Mesenteric fat pad (tissue), 1 donor: Measurements from ENCODE around the gene RPTOR. TPM values are rescaled to one million over a fixed set of nuclear protein-coding genes. Genes with fewer than 3 reads are reported as not detected.

Experiments
- DNase-seq: peaks from one replicate; pipeline ENCODE4 v3.0.0-alpha.2; 2020; ENCODE audit warnings: low spot score
- total RNA-seq: library from RNA; stranded (reverse); fragmentation: NEBNext Ultra II Directional; extraction: Animal tissue kit (Norgen Biotek cat#: 25700); gene quantifications from one replicate; pipeline ENCODE4 v1.2.1, GENCODE V29; 2021
- donor health status: DM: yes; HTN: yes; CAD: no.

Gene RPTOR
- total RNA-seq, 1 donor from 2014 or later = 31.6 TPM

- no peak for DNase-seq
These were observed 41.5 kb downstream of the RPTOR start for GRCh38 chr17:80585890-80586845.

DNA sequence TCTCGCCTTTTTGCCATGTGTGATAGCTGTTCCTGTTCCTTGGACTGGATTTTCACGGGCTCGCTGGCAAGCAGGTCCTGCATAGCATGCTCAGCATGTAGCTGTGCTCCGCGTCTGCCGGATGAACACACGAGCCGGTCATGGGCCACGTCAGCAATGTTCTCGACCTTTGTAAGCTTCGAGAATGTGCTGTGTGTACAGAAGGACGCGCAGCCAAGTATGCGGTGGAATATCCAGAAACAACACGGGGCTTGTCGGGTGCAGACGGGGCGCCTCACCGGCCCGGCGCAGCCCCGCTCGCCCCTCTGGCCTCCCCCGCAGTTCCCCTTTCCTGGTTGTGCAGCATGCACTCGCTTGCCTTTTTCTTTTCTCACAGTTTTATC is 42.2 kb downstream of the RPTOR start:
- DNase-seq = no peak

- DNase-seq = no peak
These were observed 44.2 kb downstream of the RPTOR start for GRCh38 chr17:80588702-80589383.

DNA sequence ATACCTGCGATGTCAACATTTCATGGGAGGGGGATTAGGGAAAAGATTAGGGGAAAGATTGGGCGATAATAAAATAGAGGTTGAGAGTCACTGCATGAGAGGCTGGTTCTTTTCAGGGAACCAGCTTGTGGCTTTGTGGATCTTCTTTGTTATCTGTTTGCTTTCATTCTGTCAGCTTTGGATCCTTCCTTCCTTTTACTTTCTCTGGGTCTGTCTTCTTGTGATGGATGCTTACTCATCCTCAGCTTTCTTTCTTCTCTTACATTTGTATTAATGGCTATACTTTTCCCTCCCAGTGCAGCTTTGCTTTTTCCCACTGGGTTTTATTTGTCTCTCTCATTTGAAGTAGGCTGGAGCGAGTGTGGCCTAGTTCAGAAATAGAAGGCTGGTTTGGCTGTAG is 47.1 kb downstream of the RPTOR start:
- DNase-seq = no peak

DNA sequence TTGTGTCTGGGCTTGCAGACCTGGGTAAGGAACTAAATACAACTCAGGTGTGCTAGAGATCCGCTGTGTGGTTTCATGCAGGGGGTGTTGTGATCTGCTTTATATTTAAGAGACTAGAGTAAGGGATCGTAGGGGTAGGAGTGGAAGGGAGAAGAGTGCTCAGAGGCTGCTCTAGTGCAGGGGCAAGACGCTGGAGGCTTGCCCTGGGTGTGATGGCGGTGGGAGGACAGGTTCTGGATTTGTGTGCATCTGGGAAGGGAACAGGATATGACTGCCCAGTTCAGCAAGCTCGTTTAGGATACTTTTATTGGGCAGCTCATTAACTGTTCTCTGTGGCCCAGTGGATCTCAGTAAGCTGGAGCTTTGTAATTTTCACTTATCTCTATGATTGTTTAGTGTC is 47.6 kb downstream of the RPTOR start:
- DNase-seq = no peak

- no peak for DNase-seq
These were observed 48.5 kb downstream of the RPTOR start for GRCh38 chr17:80593181-80593580.

DNA sequence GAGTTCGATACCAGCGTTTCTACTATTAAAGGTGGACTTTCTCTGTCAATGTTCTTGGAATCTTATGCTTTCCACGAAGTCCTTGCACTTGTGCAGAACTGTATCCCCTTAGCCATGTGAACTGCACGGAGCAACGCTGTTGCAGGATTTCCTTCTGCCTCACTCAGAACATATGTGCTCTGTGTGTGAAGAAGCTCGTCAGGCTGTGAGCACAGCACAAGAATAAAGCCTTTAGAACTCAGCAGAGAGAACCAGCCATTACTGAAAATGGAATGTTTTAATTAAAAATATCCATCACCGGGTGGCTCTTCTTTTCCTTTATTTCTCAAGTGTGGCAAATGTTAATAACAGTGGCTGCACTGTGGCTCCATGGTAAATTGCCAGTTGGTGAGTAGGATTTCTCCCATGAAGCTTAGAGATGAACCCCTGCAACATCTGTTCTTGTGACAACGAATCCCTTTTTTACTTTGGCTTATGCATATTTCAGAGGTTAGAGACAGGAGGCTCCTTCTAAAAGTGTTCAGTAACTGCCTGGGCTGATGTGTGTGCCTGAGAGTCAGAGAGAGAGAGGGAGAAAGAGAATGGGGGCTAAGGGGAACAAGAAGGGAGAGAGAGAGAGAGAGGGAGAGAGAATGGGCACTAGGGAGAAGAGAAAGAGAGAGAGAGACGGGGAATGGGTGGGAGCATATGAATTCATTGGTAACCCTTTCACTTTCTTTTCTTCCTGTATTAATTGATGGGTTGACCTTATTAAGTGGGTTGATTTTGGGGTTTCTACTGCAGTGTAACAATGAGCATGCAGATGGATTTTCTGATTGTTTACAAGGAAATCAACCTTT is 50.0 kb downstream of the RPTOR start:
- no peak for DNase-seq

DNA sequence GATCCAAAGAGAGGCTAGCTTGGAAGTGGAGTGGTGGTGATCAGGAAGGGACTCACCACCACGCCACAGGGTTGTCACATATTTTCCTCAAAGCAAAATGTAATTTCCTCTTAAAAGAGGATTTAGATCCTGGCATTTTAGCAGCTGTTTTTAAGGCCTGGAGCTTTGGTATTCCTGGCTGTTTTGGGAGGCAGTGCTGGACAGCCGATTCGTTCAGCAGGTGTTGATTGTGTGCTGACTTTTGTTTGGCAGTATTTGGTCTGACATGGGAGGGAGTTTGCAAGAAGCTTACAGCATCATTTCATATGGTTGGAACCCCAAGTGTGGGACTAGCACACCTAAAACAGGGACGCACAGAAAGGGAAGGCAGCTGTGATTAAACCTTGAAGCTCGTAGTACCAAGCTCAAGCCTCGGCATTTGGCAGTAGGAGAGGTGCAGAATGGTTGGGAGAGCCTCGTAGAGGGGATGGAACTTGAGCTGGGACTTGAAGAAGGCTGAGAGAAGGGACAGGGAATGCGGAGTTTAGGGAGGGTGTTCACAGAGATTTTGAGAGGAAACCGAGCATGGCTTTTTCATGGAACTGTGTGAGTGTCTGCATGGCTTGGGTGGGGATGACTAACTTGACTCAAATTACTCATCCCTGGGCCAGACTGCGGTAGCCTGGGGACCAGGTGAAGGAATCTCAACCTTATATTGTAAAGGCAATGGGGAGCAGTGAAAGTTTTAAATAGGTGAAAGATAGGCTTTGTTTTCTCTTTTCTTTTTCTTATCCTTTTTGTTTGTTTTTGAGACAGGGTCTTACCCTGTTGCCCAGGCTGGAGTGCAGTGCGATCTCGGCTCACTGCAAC is 52.3 kb downstream of the RPTOR start:
- DNase-seq = no peak

DNA sequence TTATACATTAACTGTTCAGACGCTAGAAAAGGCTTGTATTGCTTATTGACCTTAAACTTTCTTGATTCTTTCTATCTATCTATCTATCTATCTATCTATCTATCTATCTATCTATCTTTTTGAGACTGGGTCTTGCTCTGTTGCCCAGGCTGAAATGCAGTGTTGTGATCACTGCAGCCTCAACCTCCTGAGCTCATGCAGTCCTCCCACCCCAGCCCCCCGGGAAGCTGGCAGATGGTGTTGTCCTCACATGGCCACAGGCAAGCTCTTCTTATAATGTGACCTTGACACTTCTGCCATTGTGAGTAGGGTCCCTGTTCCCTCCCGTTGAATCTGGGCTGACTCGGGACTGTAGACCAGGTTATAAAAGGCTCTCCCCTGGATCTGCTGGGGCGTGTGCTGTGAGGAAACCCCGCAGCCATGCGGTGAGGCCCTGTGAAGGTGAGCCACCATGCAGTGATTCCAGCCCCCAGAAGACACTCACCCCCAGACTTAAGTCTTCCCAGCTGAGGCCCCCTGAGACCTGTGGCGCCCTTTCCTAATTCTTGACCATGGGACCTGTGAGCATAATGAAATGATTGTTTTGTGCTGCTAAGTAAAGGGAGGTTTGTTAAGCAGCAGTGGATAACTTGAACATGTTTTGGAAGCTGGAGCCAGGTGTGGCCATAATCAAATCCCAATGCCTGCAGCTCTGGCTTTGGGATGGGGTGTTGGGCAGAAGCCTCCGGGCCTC is 54.3 kb downstream of the RPTOR start:
- DNase-seq = no peak

DNA sequence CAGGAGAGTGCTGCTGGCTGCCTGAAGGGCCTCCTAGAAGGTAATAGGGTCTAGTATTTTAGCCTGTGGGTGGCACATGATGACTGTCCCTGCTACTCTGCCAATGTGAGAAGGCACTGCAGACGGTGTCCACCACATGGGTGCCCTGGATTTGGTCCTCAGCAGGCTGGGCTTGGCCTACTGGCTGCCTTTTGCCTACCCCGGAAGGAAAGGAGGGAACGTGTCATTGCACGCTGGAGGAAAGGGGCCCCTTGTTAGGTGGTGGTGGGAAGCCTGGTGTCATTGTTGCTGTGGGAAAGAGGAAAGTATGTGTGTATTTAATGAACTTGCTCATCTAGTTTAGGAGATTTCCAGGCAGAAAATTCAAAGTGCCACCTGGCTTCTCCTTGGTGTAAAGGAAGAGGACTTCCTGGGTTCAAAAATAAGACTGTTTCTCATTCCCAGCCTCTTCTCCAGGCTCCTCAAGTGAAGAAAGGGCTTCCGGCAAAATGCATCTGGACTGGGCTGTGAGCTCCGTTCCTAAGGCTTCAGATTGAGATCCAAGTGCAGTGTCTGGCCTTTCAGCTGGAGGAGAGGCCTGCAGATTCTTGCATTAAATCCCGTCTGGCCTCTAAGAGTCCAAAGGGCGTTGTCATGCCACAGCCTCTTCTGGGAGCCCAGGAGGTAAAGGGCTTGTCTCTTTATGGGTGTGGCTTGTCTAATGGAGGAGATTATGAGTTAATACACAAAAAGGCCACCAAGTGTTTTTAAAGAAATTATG is 55.1 kb downstream of the RPTOR start:
- DNase-seq = no peak

GRCh38 chr17:80601146-80601545 is 56.5 kb downstream of the RPTOR start:
- DNase-seq = no peak

DNA sequence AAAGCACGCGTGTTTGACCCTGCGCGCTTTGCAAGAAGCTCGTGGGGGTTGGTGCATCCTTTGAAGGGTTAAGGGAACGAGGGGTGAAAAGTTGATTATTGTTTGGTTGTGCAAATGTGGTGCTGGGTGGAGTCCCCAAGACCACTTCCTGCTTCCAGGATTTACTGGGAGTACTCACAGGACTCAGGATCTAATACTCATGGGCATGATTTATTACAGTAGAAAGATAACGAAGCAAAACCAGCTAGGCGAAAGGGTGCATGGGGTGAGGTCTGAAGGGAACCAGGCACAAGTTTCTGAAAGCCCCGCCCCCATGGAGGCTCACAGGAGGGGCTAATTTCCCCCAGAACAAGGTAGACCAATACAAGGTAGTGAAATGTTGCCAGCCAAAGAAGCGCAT is 58.8 kb downstream of the RPTOR start:
- DNase-seq = no peak

GRCh38 chr17:80604009-80604669 is 59.5 kb downstream of the RPTOR start:
- no peak for DNase-seq

- no peak for DNase-seq
These were observed 60.0 kb downstream of the RPTOR start for GRCh38 chr17:80604670-80605010.

GRCh38 chr17:80605326-80606066 is 60.9 kb downstream of the RPTOR start:
- DNase-seq = no peak

DNA sequence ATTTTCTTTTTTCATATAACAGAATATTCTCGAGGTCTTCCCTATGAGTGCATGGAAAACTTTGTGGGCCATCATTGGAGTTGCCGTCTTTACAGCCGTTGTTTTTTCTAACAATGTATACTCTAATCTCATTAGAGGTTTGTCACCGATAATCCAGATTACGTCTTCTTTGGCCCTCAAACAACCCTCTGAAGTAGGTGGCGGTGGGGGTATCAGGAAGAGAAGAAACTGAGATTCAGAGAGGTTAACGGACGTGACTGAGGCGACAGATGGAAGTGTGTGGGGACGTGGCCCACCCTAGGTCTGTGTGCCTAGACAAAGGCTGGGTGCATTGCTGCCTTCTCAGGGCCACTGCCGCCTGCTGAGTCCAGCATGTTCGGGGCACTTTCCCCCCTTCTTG is 63.7 kb downstream of the RPTOR start:
- DNase-seq = no peak

DNA sequence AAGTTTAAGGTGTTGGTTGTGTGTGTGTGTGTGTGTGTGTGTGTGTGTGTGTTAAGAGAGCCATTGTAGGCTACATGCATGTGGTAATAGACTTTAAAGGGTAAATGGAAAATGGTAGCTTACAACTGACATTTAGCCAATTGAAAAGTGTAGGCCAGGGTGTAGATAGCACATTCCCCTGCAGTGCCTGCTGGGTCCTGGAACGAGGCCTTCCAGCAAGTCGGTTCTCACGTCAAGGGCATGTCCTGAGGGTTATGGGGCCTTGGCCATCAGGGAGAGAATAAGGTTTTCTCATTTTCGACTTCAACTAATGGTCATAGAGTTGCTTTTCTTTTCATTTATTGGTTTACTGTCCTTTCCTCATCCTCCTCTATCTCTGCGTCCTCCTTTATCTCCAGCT is 65.1 kb downstream of the RPTOR start:
- no peak for DNase-seq

DNA sequence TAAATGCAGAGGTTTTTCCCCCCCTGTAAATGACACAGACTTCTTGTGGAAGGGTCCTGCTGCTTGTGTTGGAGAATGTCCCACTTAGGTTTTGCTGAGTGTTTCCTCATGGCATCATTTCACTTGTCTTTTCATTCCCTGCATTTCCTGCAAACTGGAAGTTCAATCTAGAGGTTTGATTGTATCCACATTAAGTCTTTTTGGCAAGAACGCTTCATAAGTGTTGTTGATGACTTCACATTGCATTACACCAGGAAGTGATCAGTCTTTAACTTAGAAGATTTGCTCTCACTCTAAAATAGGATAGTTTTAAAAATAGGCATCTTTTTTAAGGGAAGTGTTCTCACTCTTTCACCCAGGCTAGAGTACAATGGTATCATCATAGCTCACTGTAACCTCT is 67.2 kb downstream of the RPTOR start:
- DNase-seq = no peak
